ENCODE data around the gene NUDT16L1. TPM values are rescaled to one million over a fixed set of nuclear protein-coding genes. Genes with fewer than 3 reads are reported as not detected.

NUDT16L1 gene
- polyA plus RNA-seq, 3 donors = 40.0 to 62.7 (median 41.1) TPM

DNA sequence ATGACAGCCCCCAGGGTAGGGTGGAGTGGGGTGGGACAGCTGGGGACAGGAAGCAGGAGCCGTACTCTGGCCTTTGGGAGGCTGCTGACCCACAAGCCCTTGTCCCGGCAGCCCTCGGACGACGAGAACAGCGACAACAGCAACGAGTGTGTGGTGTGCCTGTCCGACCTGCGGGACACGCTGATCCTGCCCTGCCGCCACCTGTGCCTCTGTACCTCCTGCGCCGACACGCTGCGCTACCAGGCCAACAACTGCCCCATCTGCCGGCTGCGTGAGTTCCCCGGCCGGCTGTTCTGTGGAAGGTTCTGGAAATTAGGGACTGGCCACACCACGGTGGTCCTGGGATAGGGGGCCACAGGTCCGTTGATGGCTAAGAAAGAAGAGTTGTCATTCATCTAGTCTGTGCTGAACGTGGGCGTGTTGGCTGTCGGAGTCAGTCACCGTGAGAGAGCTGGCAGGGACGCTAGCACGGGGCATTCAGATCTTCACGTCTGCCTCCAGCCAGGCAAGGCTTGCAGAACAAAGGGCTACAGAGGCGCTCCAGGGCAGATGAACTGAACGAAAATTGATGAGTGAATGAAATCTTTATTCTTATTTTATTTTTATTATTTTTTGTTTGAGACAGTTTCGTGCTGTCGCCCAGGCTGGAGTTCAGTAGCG lies 19.8 kb upstream of the NUDT16L1 start:
- H3K4me1 ChIP-seq (ENCODE audit: control insufficient read depth in 1 of 2, insufficient read depth in 2 of 2, low read length in 2 of 2) = peaks cover under 1 to 2% of the 10 kb centered on the region in 2 donors
- Mint-ChIP-seq H3K36me3 (peaks cover 53 to 79% of the 10 kb centered on the region in 2 donors), H3K27ac (no peak overlapping the region), H3K9me3 (no peaks in the 10 kb centered on the region), H3K4me3 (no peak overlapping the region), H3K27me3 (ENCODE audit: low read depth in 3 of 3) (no peaks in the 10 kb centered on the region), H3K4me1 (peaks cover 13% of the 10 kb centered on the region)
- intact Hi-C loops (cut with micrococcal nuclease) = no loop called here
- TF ChIP-seq, protein P1, sequence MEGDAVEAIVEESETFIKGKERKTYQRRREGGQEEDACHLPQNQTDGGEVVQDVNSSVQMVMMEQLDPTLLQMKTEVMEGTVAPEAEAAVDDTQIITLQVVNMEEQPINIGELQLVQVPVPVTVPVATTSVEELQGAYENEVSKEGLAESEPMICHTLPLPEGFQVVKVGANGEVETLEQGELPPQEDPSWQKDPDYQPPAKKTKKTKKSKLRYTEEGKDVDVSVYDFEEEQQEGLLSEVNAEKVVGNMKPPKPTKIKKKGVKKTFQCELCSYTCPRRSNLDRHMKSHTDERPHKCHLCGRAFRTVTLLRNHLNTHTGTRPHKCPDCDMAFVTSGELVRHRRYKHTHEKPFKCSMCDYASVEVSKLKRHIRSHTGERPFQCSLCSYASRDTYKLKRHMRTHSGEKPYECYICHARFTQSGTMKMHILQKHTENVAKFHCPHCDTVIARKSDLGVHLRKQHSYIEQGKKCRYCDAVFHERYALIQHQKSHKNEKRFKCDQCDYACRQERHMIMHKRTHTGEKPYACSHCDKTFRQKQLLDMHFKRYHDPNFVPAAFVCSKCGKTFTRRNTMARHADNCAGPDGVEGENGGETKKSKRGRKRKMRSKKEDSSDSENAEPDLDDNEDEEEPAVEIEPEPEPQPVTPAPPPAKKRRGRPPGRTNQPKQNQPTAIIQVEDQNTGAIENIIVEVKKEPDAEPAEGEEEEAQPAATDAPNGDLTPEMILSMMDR (IDR thresholded peaks at IDR 0.05) = no peak
- no peaks in the 10 kb centered on the region for H3K27me3 ChIP-seq (ENCODE audit: control insufficient read depth in 2 of 2, insufficient read depth in 2 of 2, low read length in 2 of 2)
- no peak overlapping the region for H2AFZ ChIP-seq (ENCODE audit: insufficient read depth, low read depth, low read length, poor library complexity, severe bottlenecking)
- WGBS (ENCODE audit: insufficient coverage) = 96% methylated on average over 27 of the region's 33 CpGs
- no peaks in the 10 kb centered on the region for H3K9me3 ChIP-seq (replicated peaks in 1 of 2; ENCODE audit: control insufficient read depth in 1 of 2, insufficient read depth in 1 of 2, low read length in 2 of 2)
- no peak overlapping the region for H3K9ac ChIP-seq (ENCODE audit: insufficient read depth, low read length, poor library complexity, severe bottlenecking)
- no peak overlapping the region for H3K27ac ChIP-seq (ENCODE audit: low read depth in 1 of 2, low read length in 2 of 2)
- no peak for DNase-seq
- H4K20me1 ChIP-seq (ENCODE audit: insufficient read depth, low read length) = peaks cover 6% of the 10 kb centered on the region
- peaks cover 70 to 81% of the 10 kb centered on the region in 2 donors for H3K36me3 ChIP-seq (replicated peaks in 1 of 2; ENCODE audit: control insufficient read depth in 1 of 2, insufficient read depth in 2 of 2, low read length in 2 of 2)
- no peak overlapping the region for H3K4me3 ChIP-seq (replicated peaks in 1 of 3; ENCODE audit: low read depth in 2 of 3, low read length in 3 of 3)
- no peak overlapping the region for H3K4me2 ChIP-seq (replicated peaks; ENCODE audit: extremely low read depth, low read length, poor library complexity, severe bottlenecking)
- H3K79me2 ChIP-seq (ENCODE audit: insufficient read depth, low read length) = peaks cover 17% of the 10 kb centered on the region

DNA sequence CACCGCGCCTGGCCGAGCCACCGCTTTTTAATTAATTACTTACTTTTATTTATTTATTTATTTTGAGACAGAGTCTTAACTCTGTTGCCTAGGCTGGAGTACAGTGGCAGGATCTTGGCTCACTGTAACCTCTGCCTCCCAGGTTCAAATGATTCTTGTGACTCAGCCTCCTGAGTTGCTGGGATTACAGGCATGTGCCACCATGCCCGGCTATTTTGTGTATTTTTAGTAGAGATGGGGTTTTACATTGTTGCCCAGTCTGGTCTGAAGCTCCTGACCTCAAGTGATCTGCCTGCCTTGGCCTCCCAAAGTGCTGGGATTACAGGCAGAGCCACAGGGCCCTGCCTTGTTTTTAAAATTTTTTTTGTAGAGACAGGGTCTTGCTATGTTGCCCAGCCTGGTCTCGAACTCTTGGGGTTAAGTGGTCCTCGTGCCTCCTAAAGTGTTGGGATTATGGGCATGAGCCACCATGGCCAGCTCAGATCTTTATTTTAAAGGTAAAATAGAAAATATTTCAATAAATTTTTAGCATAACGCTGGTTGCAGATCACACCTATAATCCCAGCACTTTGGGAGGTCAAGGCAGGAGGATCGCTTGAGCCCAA lies 18.3 kb upstream of the NUDT16L1 start:
- TF ChIP-seq, protein P1 (IDR thresholded peaks at IDR 0.05) = no peak

More for the DNA sequence above, 18.3 kb upstream of the NUDT16L1 start:
- H3K9me3 ChIP-seq (replicated peaks in 1 of 2; ENCODE audit: control insufficient read depth in 1 of 2, insufficient read depth in 1 of 2, low read length in 2 of 2) = no peaks in the 10 kb centered on the region
- H3K4me3 ChIP-seq (replicated peaks in 1 of 3; ENCODE audit: low read depth in 2 of 3, low read length in 3 of 3) = no peak overlapping the region
- no peaks in the 10 kb centered on the region for H3K27me3 ChIP-seq (ENCODE audit: control insufficient read depth in 2 of 2, insufficient read depth in 2 of 2, low read length in 2 of 2)
- 92% methylated on average over 1 of the region's 9 CpGs for WGBS (ENCODE audit: insufficient coverage)
- no peak for DNase-seq
- Mint-ChIP-seq H3K27ac (peak overlapping the region in 1 of 7 donors; percentile 53), H3K4me3 (no peak overlapping the region), H3K9me3 (peaks cover 0 to 1% (median 0%) of the 10 kb centered on the region in 7 donors), H3K36me3 (peaks cover 47 to 86% of the 10 kb centered on the region in 2 donors), H3K4me1 (peaks cover 26% of the 10 kb centered on the region), H3K27me3 (ENCODE audit: low read depth in 3 of 3) (no peaks in the 10 kb centered on the region)
- intact Hi-C loops (cut with micrococcal nuclease) = no loop called here
- H3K9ac ChIP-seq (ENCODE audit: insufficient read depth, low read length, poor library complexity, severe bottlenecking) = no peak overlapping the region
- no peak overlapping the region for H3K4me2 ChIP-seq (replicated peaks; ENCODE audit: extremely low read depth, low read length, poor library complexity, severe bottlenecking)
- no peak overlapping the region for H3K27ac ChIP-seq (ENCODE audit: low read depth in 1 of 2, low read length in 2 of 2)
- H3K36me3 ChIP-seq (replicated peaks in 1 of 2; ENCODE audit: control insufficient read depth in 1 of 2, insufficient read depth in 2 of 2, low read length in 2 of 2) = peaks cover 58 to 67% of the 10 kb centered on the region in 2 donors
- peaks cover 17% of the 10 kb centered on the region for H3K79me2 ChIP-seq (ENCODE audit: insufficient read depth, low read length)
- H2AFZ ChIP-seq (ENCODE audit: insufficient read depth, low read depth, low read length, poor library complexity, severe bottlenecking) = no peak overlapping the region
- H4K20me1 ChIP-seq (ENCODE audit: insufficient read depth, low read length) = peaks cover 6% of the 10 kb centered on the region
- peaks cover 14 to 15% of the 10 kb centered on the region in 2 donors for H3K4me1 ChIP-seq (ENCODE audit: control insufficient read depth in 1 of 2, insufficient read depth in 2 of 2, low read length in 2 of 2)
